Left lung (tissue), 10 donors: ENCODE results near the gene DISC1. TPM values are rescaled to one million over a fixed set of nuclear protein-coding genes. Genes with fewer than 3 reads are reported as not detected.

Experiments
- ATAC-seq: fragments of 200-7000 bp; cut with Tn5 transposase; one replicate; pipeline ENCODE4 v1.9.1; 2020; ENCODE audit warnings: moderate library complexity
- DNase-seq, 4 donors: peaks; one replicate each; pipeline ENCODE4 v3.0.0-alpha.2; 2013 to 2020
- H3K27ac ChIP-seq, 2 donors: fragments of 200-600 bp; sonication (generic) in 1 of 2; one replicate each; pipeline versions ENCODE4 v1.5.0 to v1.8.0; 2020 to 2021
- H3K27me3 ChIP-seq, 2 donors: fragments of 200-600 bp; sonication (generic) in 1 of 2; one replicate each; pipeline versions ENCODE4 v1.5.0 to v1.8.0; 2020 to 2021
- H3K36me3 ChIP-seq, 2 donors: fragments of 200-600 bp; sonication (generic) in 1 of 2; one replicate each; pipeline versions ENCODE4 v1.5.0 to v1.8.0; 2020 to 2021
- H3K4me1 ChIP-seq, 2 donors: fragments of 200-600 bp; one replicate each; pipeline ENCODE4 v1.8.0; 2021
- H3K4me3 ChIP-seq, 2 donors: fragments of 200-600 bp; sonication (generic) in 1 of 2; one replicate each; pipeline versions ENCODE4 v1.5.0 to v1.8.0; 2020 to 2021; ENCODE audit warnings: mild to moderate bottlenecking in 1 of 2
- H3K9me3 ChIP-seq, 2 donors: fragments of 200-600 bp; sonication (generic) in 1 of 2; one replicate each; pipeline versions ENCODE4 v1.5.0 to v1.8.0; 2020 to 2021
- intact Hi-C, 2 donors: fragments of 100-400 bp; cut with DNase I; formaldehyde crosslinking; loops; one replicate each; pipeline versions ENCODE4 v1.11.2 to v1.14.2; 2022
- polyA plus RNA-seq, 6 donors: library from polyadenylated mRNA; unstranded; fragments of 120-200 nt; gene quantifications; one replicate each; pipeline ENCODE4 v1.2.1, GENCODE V29; 2013; ENCODE audit not compliant: insufficient read length in 6 of 6
- total RNA-seq, 2 donors: library from RNA; stranded (reverse); fragmentation: NEBNext Ultra II Directional; extraction: Animal tissue kit (Norgen Biotek cat#: 25700); gene quantifications; one replicate each; pipeline ENCODE4 v1.2.1, GENCODE V29; 2021
- TF ChIP-seq, protein P1 (sequence below), 2 donors: fragments of 200-600 bp; sonication (generic) in 1 of 2; IDR thresholded peaks; one replicate each; pipeline versions ENCODE4 v1.5.0 to v1.8.0; 2021; ENCODE audit warnings: antibody characterized with exemption in 2 of 2
- donor health status: DM: no; HTN: yes; CAD: no.
- donor health status: DM: no; HTN: no; CAD: no.

The DISC1 gene
- total and polyA plus RNA-seq, 8 donors = 3.9 to 11.7 (median 10.5) TPM

DNA sequence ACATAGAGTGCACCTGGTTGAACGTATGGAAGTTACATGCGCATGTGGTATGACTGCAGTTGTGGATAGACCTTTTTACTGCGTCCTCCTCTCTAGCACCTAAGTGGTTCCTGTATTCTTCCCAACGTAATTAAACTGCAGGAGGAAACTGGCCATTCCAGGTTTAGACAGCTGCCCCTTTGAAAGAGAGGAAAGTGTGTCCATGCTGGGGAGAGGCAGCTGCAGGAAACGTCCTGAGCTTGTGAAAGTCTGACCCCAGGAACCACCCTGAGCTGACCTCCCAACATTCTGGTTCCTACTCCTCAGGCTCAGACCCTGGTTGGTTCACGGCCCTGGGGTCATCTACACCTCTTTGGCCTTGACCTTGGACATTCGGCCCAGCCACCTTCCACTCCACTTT, 309.3 kb downstream of the DISC1 start:
- TF ChIP-seq, protein P1, sequence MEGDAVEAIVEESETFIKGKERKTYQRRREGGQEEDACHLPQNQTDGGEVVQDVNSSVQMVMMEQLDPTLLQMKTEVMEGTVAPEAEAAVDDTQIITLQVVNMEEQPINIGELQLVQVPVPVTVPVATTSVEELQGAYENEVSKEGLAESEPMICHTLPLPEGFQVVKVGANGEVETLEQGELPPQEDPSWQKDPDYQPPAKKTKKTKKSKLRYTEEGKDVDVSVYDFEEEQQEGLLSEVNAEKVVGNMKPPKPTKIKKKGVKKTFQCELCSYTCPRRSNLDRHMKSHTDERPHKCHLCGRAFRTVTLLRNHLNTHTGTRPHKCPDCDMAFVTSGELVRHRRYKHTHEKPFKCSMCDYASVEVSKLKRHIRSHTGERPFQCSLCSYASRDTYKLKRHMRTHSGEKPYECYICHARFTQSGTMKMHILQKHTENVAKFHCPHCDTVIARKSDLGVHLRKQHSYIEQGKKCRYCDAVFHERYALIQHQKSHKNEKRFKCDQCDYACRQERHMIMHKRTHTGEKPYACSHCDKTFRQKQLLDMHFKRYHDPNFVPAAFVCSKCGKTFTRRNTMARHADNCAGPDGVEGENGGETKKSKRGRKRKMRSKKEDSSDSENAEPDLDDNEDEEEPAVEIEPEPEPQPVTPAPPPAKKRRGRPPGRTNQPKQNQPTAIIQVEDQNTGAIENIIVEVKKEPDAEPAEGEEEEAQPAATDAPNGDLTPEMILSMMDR (IDR thresholded peaks at IDR 0.05) = no peak
- H3K4me1 ChIP-seq = peaks cover 0 to 14% of the 10 kb centered on the region in 2 donors
- no peaks in the 10 kb centered on the region for H3K27me3 ChIP-seq
- peaks cover 0 to 11% of the 10 kb centered on the region in 2 donors for H3K9me3 ChIP-seq
- no peaks in the 10 kb centered on the region for H3K36me3 ChIP-seq
- ATAC-seq (no peak), DNase-seq (no peak)
- H3K27ac ChIP-seq = no peak overlapping the region
- no peak overlapping the region for H3K4me3 ChIP-seq
- intact Hi-C loops = no loop called here

DNA sequence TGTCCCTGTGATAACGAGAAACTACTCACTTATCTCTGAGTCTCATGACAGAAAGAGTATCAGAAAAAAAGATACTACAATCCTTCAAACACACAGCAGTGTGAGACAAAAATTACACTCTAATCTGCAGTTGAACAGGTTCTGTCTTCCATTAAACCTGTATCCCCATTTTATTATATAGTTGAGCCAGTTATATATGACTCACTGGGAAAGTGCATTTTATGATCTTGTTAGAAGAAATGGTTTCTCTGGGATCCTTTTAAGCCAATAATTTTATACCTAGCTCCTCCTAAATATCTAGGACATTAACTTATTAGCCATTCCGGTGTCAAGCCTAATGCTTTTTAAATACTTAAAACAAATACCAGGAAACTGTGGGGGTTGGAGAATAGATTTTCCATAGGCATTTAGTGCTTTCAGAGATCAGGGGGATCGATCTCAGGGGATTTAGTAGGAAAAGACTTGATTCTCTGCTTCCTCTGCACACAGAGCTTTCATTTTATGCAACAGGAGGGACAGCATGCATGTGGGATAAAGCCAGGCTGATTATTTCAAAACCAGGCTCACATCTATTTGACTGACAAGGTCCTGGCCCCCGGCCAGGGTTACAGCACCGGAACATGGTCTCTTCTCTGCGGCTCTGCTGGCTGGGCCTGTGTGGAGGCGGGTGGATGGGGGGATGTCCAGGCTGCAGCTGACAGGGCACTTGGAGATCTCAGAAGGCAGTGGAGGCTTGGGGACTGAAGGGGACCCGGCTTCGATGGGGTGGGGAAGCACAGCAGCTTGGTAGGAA, 310.6 kb downstream of the DISC1 start:
- no peaks in the 10 kb centered on the region for H3K36me3 ChIP-seq
- peaks cover 0 to 14% of the 10 kb centered on the region in 2 donors for H3K4me1 ChIP-seq
- H3K27ac ChIP-seq = no peak overlapping the region
- no peak overlapping the region for H3K4me3 ChIP-seq
- intact Hi-C loops = no loop called here
- peak in 2 of 4 donors; percentile 80 to 87 for DNase-seq
- H3K27me3 ChIP-seq = no peaks in the 10 kb centered on the region
- H3K9me3 ChIP-seq = peaks cover 0 to 4% of the 10 kb centered on the region in 2 donors
- peak; percentile 36 for ATAC-seq
- TF ChIP-seq, protein P1 (IDR thresholded peaks at IDR 0.05) = no peak

DNA sequence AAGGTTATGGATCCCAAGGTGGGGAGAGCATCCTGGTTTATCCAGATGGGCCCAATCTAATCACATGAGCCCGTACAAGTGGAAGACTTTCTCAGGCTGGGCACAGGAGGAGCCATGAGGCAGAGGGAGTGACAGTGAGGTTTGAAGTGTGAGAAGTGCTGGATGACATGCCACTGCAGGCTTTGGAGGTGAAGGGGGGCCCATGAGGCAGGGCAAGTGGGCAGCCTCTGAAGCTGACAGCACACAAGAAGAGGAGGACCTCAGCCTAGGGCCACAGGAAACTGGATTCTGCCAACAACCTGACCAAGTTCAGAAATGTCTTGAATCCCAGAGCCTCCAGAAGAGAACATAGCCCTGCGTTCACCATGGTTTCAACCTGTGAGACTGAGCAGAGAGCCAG, 311.6 kb downstream of the DISC1 start:
- no peaks in the 10 kb centered on the region for H3K9me3 ChIP-seq
- H3K27ac ChIP-seq = no peak overlapping the region
- intact Hi-C loops = no loop called here
- peaks cover 0 to 14% of the 10 kb centered on the region in 2 donors for H3K4me1 ChIP-seq
- ATAC-seq (no peak), DNase-seq (no peak)
- H3K27me3 ChIP-seq = no peaks in the 10 kb centered on the region
- TF ChIP-seq, protein P1 (IDR thresholded peaks at IDR 0.05) = no peak
- H3K4me3 ChIP-seq = no peak overlapping the region
- H3K36me3 ChIP-seq = no peaks in the 10 kb centered on the region

DNA sequence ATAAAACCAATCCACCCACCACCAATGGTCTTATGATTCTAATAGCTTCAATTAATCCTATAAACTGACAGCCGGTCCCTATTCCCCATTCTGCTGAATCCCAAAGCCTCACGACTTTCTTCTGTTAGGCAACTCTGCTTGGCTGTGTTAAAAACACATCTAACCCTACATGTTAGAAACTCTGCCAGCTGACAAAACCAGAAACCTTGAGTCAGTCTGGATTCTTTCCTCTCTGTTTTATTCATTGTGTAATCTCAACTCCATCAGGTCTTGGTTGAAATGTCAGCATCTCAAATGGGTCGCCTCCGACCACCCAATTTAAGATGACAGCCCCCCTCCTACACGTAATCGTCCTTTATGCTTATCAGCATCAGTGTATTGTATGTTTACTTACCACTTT, 312.1 kb downstream of the DISC1 start:
- no peak overlapping the region for H3K27ac ChIP-seq
- intact Hi-C loops = no loop called here
- TF ChIP-seq, protein P1 (IDR thresholded peaks at IDR 0.05) = no peak
- H3K27me3 ChIP-seq = no peaks in the 10 kb centered on the region
- no peak for ATAC-seq
- no peaks in the 10 kb centered on the region for H3K36me3 ChIP-seq
- H3K9me3 ChIP-seq = no peaks in the 10 kb centered on the region
- H3K4me3 ChIP-seq = no peak overlapping the region
- peak in 1 of 4 donors; percentile 66 for DNase-seq
- peaks cover 0 to 14% of the 10 kb centered on the region in 2 donors for H3K4me1 ChIP-seq

DNA sequence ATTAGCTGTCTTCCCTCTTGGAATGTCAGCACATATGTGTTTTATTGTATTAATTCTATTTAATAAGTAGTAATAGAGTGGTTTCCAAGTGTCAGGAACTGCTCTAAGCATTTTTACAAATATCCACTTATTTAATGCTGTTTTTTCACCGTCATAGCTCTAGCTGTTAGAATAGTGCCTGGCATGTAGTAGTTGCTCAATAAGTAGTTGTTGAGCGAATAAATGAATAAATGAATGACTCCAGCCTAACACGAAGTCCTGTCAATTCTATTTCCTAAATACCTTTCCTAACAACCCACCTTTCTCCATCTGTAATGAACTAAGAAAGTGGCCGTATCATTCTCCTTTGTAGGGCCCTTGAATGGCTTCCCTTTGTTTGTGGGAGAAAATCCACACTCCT, 312.5 kb downstream of the DISC1 start:
- Histone ChIP-seq H3K9me3 (no peaks in the 10 kb centered on the region), H3K4me1 (peaks cover 0 to 14% of the 10 kb centered on the region in 2 donors), H3K27ac (no peak overlapping the region), H3K27me3 (no peaks in the 10 kb centered on the region), H3K36me3 (no peaks in the 10 kb centered on the region), H3K4me3 (no peak overlapping the region)
- intact Hi-C loops = no loop called here
- TF ChIP-seq, protein P1 (IDR thresholded peaks at IDR 0.05) = no peak
- ATAC-seq (no peak), DNase-seq (no peak)
